Measurements from ENCODE around the gene USH2A. TPM values are rescaled to one million over a fixed set of nuclear protein-coding genes. Genes with fewer than 3 reads are reported as not detected.
"Not testable (repeated sequence)": the region's sequence is repeated elsewhere in the genome, so short reads cannot be mapped to it uniquely, and the experiment has no call there.

The USH2A gene
- total RNA-seq, 1 experiment from 2014 or later, result not detected

DNA sequence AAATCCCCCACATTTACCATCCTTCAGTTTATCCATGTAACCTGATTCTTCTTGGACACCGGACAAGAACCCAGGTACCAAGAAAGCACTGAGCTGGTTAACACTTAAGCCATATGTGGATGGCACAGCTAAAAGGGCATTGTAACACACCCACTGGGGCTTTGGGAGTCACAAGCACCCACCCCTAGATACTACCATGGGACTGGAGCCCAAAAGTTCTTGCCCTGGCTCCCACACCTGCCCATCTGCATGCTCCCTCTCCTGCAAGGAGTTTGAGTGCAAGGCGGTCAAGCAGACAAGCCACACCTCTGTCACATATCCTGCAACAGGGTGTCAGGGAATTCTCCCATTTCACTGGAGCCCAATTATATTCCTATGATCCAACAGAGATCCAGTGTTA is 270.1 kb downstream of the USH2A start:
- H3K4me1 ChIP-seq (ENCODE audit: control insufficient read depth in 1 of 2, insufficient read depth in 2 of 2, low read length in 2 of 2), result no peaks in the 10 kb centered on the region
- TF ChIP-seq FOSL1 (IDR thresholded peaks at IDR 0.05; ENCODE audit: low read depth), result no peak
- TF ChIP-seq, protein P1, sequence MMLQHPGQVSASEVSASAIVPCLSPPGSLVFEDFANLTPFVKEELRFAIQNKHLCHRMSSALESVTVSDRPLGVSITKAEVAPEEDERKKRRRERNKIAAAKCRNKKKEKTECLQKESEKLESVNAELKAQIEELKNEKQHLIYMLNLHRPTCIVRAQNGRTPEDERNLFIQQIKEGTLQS (IDR thresholded peaks at IDR 0.05), result no peak
- TF ChIP-seq, protein P2, sequence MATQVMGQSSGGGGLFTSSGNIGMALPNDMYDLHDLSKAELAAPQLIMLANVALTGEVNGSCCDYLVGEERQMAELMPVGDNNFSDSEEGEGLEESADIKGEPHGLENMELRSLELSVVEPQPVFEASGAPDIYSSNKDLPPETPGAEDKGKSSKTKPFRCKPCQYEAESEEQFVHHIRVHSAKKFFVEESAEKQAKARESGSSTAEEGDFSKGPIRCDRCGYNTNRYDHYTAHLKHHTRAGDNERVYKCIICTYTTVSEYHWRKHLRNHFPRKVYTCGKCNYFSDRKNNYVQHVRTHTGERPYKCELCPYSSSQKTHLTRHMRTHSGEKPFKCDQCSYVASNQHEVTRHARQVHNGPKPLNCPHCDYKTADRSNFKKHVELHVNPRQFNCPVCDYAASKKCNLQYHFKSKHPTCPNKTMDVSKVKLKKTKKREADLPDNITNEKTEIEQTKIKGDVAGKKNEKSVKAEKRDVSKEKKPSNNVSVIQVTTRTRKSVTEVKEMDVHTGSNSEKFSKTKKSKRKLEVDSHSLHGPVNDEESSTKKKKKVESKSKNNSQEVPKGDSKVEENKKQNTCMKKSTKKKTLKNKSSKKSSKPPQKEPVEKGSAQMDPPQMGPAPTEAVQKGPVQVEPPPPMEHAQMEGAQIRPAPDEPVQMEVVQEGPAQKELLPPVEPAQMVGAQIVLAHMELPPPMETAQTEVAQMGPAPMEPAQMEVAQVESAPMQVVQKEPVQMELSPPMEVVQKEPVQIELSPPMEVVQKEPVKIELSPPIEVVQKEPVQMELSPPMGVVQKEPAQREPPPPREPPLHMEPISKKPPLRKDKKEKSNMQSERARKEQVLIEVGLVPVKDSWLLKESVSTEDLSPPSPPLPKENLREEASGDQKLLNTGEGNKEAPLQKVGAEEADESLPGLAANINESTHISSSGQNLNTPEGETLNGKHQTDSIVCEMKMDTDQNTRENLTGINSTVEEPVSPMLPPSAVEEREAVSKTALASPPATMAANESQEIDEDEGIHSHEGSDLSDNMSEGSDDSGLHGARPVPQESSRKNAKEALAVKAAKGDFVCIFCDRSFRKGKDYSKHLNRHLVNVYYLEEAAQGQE (IDR thresholded peaks at IDR 0.05; ENCODE audit: low read depth), result no peak
- no peak for TF ChIP-seq YY1 (IDR thresholded peaks at IDR 0.05; ENCODE audit: extremely low read depth, insufficient replicate concordance, low read depth, low read length)
- no peak for TF ChIP-seq TCF7L2 (IDR thresholded peaks at IDR 0.05; ENCODE audit: borderline replicate concordance, extremely low read depth, insufficient read depth, insufficient read length)
- TF ChIP-seq EGR1 (IDR thresholded peaks at IDR 0.05; ENCODE audit: low read depth), result no peak
- TF ChIP-seq SP1 (IDR thresholded peaks at IDR 0.05; ENCODE audit: low read depth), result no peak
- TF ChIP-seq CBX3 (IDR thresholded peaks at IDR 0.05; ENCODE audit: low read depth), result no peak
- no peak for TF ChIP-seq SRF (IDR thresholded peaks at IDR 0.05; ENCODE audit: low read depth)
- TF ChIP-seq JUND (IDR thresholded peaks at IDR 0.05), result no peak
- no peaks in the 10 kb centered on the region for H3K79me2 ChIP-seq (ENCODE audit: insufficient read depth, low read length)
- no peak overlapping the region for H3K9ac ChIP-seq (ENCODE audit: low read length)
- no peaks in the 10 kb centered on the region for H4K20me1 ChIP-seq (ENCODE audit: insufficient read depth)
- BruUV-seq (replicated peaks), result no TSS peak
- no peaks in the 10 kb centered on the region; a peak in 2 of 4 replicates for H3K9me3 ChIP-seq (ENCODE audit: control insufficient read depth in 1 of 2, insufficient read depth in 1 of 2, low read depth in 1 of 2, low read length in 2 of 2)
- H3K27me3 ChIP-seq (ENCODE audit: insufficient read depth, low read length), result no peaks in the 10 kb centered on the region
- no peaks in the 10 kb centered on the region for H3K9me2 ChIP-seq (ENCODE audit: insufficient read depth)
- CTCF ChIA-PET, result no interaction called here
- no peak overlapping the region for H2AFZ ChIP-seq (ENCODE audit: low read depth, low read length, poor library complexity, severe bottlenecking)
- no peak overlapping the region for H3K4me3 ChIP-seq (replicated peaks in 1 of 2; ENCODE audit: low read depth in 1 of 2, low read length in 2 of 2)
- H3K36me3 ChIP-seq (ENCODE audit: control insufficient read depth in 1 of 2, insufficient read depth in 2 of 2, low read length in 2 of 2), result no peaks in the 10 kb centered on the region
- POLR2A ChIA-PET, result no interaction called here
- ATAC-seq (no peak), DNase-seq (ENCODE audit: low read depth, low spot score) (no peak)
- intact Hi-C loops (cut with micrococcal nuclease), result no loop called here
- RAD21 ChIA-PET (ENCODE audit: low non-redundant PET in 1 of 2, low total read pairs in 2 of 2, uncharacterized antibody in 2 of 2, unreplicated experiment in 2 of 2), result no interaction called here
- H3K4me2 ChIP-seq (ENCODE audit: low read length), result no peak overlapping the region
- H3K27ac ChIP-seq (ENCODE audit: low read depth, low read length), result no peak overlapping the region

DNA sequence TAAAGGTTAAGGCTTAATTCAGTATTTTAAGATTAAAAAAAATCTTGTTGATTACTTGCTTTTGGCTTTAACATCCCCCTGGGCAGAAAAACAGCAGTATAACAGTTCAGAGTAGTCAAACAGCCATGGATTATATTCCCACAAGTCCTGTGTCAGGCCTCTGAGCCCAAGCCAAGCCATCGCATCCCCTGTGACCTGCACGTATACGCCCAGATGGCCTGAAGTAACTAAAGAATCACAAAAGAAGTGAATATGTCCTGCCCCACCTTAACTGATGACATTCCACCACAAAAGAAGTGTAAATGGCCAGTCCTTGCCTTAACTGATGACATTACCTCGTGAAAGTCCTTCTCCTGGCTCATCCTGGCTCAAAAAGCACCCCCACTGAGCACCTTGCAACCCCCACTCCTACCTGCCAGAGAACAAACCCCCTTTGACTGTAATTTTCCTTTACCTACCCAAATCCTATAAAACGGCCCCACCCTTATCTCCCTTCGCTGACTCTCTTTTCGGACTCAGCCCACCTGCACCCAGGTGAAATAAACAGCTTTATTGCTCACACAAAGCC is 277.7 kb downstream of the USH2A start:
- H3K9me3 ChIP-seq (ENCODE audit: control insufficient read depth in 1 of 2, insufficient read depth in 1 of 2, low read depth in 1 of 2, low read length in 2 of 2); H3K36me3 ChIP-seq (ENCODE audit: control insufficient read depth in 1 of 2, insufficient read depth in 2 of 2, low read length in 2 of 2); H4K20me1 ChIP-seq (ENCODE audit: insufficient read depth); BruUV-seq (replicated peaks); ATAC-seq; H3K27ac ChIP-seq (ENCODE audit: low read depth, low read length); H3K9ac ChIP-seq (ENCODE audit: low read length); DNase-seq (ENCODE audit: low read depth, low spot score); POLR2A ChIA-PET; H3K79me2 ChIP-seq (ENCODE audit: insufficient read depth, low read length); H3K9me2 ChIP-seq (ENCODE audit: insufficient read depth); H3K4me2 ChIP-seq (ENCODE audit: low read length); H3K4me1 ChIP-seq (ENCODE audit: control insufficient read depth in 1 of 2, insufficient read depth in 2 of 2, low read length in 2 of 2); RAD21 ChIA-PET (ENCODE audit: low non-redundant PET in 1 of 2, low total read pairs in 2 of 2, uncharacterized antibody in 2 of 2, unreplicated experiment in 2 of 2); intact Hi-C loops (cut with micrococcal nuclease); H3K27me3 ChIP-seq (ENCODE audit: insufficient read depth, low read length); H2AFZ ChIP-seq (ENCODE audit: low read depth, low read length, poor library complexity, severe bottlenecking); H3K4me3 ChIP-seq (replicated peaks in 1 of 2; ENCODE audit: low read depth in 1 of 2, low read length in 2 of 2); CTCF ChIA-PET: not testable (repeated sequence)

Data from HCT116 (cell line).